OCI-LY7 (cell line): ENCODE measurements around the gene RSAD1. TPM values are rescaled to one million over a fixed set of nuclear protein-coding genes. Genes with fewer than 3 reads are reported as not detected.

ENCODE experiments used
- BruUV-seq: library from RNA; stranded (reverse); fragments of 400-500 nt; replicated peaks from 2 replicates; lab custom pipeline; 2021; lab: Mats Ljungman, UMichigan
- CTCF ChIA-PET: fragments of 300-600 bp; sonication (Branson Sonifier 250); formaldehyde crosslinking; loops from one replicate; lab custom pipeline; 2022; ENCODE audit warnings: antibody characterized with exemption; ENCODE audit not compliant: unreplicated experiment; lab: Charles Lee
- POLR2A ChIA-PET: fragments of 300-600 bp; sonication (Branson Sonifier 250); formaldehyde crosslinking; loops from one replicate; lab custom pipeline; 2022; ENCODE audit warnings: antibody characterized with exemption; lab: Charles Lee
- DNase-seq: peaks from one replicate; pipeline ENCODE4 v3.0.0-alpha.2; 2015; ENCODE audit warnings: low spot score
- H2AFZ ChIP-seq: fragments of 200-600 bp; sonication (generic), shearing (Covaris generic); 2 replicates; pipeline ENCODE4 v1.6.1; 2014; ENCODE audit warnings: mild to moderate bottlenecking, antibody characterized with exemption, low read length, moderate library complexity
- H3K27ac ChIP-seq: fragments of 200-600 bp; sonication (generic); 2 replicates; pipeline ENCODE4 v1.5.1; 2014; ENCODE audit warnings: mixed run types, low read depth, mild to moderate bottlenecking, moderate library complexity, low read length, inconsistent platforms; ENCODE audit not compliant: poor library complexity, severe bottlenecking
- H3K36me3 ChIP-seq: fragments of 200-600 bp; sonication (generic); 2 replicates; pipeline ENCODE4 v1.6.1; 2014; ENCODE audit warnings: mild to moderate bottlenecking, antibody characterized with exemption, low read length, moderate library complexity, mixed read lengths; ENCODE audit not compliant: insufficient read depth
- H3K4me1 ChIP-seq: fragments of 200-600 bp; sonication (generic); 2 replicates; pipeline ENCODE4 v1.5.1; 2014; ENCODE audit warnings: mild to moderate bottlenecking, low read length; ENCODE audit not compliant: insufficient read depth, poor library complexity, severe bottlenecking
- H3K4me2 ChIP-seq: fragments of 200-600 bp; sonication (generic); 2 replicates; pipeline ENCODE4 v1.6.1; 2014; ENCODE audit warnings: mild to moderate bottlenecking, low read length
- H3K4me3 ChIP-seq: fragments of 200-600 bp; sonication (generic); 2 replicates; pipeline ENCODE4 v1.5.1; 2014; ENCODE audit warnings: mild to moderate bottlenecking, low read depth, low read length; ENCODE audit not compliant: poor library complexity, severe bottlenecking
- H3K79me2 ChIP-seq: fragments of 200-600 bp; sonication (generic); 2 replicates; pipeline ENCODE4 v1.6.1; 2016; ENCODE audit warnings: low read depth, mild to moderate bottlenecking, low read length, moderate library complexity, mixed read lengths; ENCODE audit not compliant: insufficient read depth
- H3K9me2 ChIP-seq: fragments of 200-600 bp; sonication (generic); 2 replicates; pipeline ENCODE4 v1.6.1; 2016; ENCODE audit warnings: mild to moderate bottlenecking, low read length, mixed read lengths; ENCODE audit not compliant: insufficient read depth
- H3K9me3 ChIP-seq: fragments of 200-600 bp; sonication (generic); 2 replicates; pipeline ENCODE4 v1.6.1; 2014; ENCODE audit warnings: mild to moderate bottlenecking, mixed run types, low read length, mixed read lengths
- H4K20me1 ChIP-seq: fragments of 200-600 bp; sonication (generic); 2 replicates; pipeline ENCODE4 v1.6.1; 2014; ENCODE audit warnings: mild to moderate bottlenecking, antibody characterized with exemption, low read length, moderate library complexity, mixed read lengths; ENCODE audit not compliant: insufficient read depth
- CTCF ChIP-seq: fragments of 200-600 bp; sonication (generic); conservative IDR thresholded peaks from 2 replicates; pipeline ENCODE4 v1.5.1; 2014; ENCODE audit warnings: mild to moderate bottlenecking, antibody characterized with exemption, low read length, moderate library complexity, mixed read lengths
- EZH2phosphoT487 ChIP-seq: fragments of 200-600 bp; sonication (generic); IDR thresholded peaks from 2 replicates; pipeline ENCODE4 v1.6.1; 2018; ENCODE audit warnings: low read depth, borderline replicate concordance, mild to moderate bottlenecking, mixed run types, antibody characterized with exemption, low read length, moderate library complexity, mixed read lengths
- intact Hi-C: fragments of 100-400 bp; cut with micrococcal nuclease; formaldehyde crosslinking; loops from one replicate; pipeline ENCODE4 v1.10.0; 2022; ENCODE audit not compliant: unreplicated experiment
- total RNA-seq, 2 experiments: library from RNA; depleted of rRNA in 1 of 2; stranded (reverse); fragments of >200 nt in 1 of 2; shearing (Covaris generic) in 1 of 2; gene quantifications; 2 replicates each; pipeline ENCODE4 v1.2.3, GENCODE V29; 2014 to 2022

Gene RSAD1
- total RNA-seq, 2 experiments from 2014 or later, result 22.6 to 27.9 TPM

GRCh38 chr17:50533720-50534148 lies 55.1 kb downstream of the RSAD1 start:
- no TSS peak for BruUV-seq

GRCh38 chr17:50534222-50534978 lies 55.7 kb downstream of the RSAD1 start:
- H3K27ac ChIP-seq, result no peak overlapping the region
- no peaks in the 10 kb centered on the region for H3K9me3 ChIP-seq
- H3K4me1 ChIP-seq, result no peaks in the 10 kb centered on the region
- no peaks in the 10 kb centered on the region for H4K20me1 ChIP-seq
- H2AFZ ChIP-seq, result no peak overlapping the region
- no peaks in the 10 kb centered on the region for H3K79me2 ChIP-seq
- CTCF ChIA-PET, result no interaction called here
- TF ChIP-seq CTCF (no peak), EZH2phosphoT487 (no peak)
- POLR2A ChIA-PET, result no interaction called here
- no peak overlapping the region for H3K4me3 ChIP-seq
- DNase-seq, result no peak
- intact Hi-C loops, result no loop called here
- BruUV-seq, result no TSS peak
- no peaks in the 10 kb centered on the region for H3K36me3 ChIP-seq
- no peak overlapping the region for H3K4me2 ChIP-seq
- H3K9me2 ChIP-seq, result no peaks in the 10 kb centered on the region

More at GRCh38 chr17:50533720-50534148, 55.1 kb downstream of the RSAD1 start:
- Histone ChIP-seq H3K27ac (no peak overlapping the region), H3K4me2 (no peak overlapping the region), H2AFZ (no peak overlapping the region), H3K9me2 (no peaks in the 10 kb centered on the region), H3K4me1 (no peaks in the 10 kb centered on the region), H3K36me3 (no peaks in the 10 kb centered on the region), H3K79me2 (no peaks in the 10 kb centered on the region), H4K20me1 (no peaks in the 10 kb centered on the region), H3K4me3 (no peak overlapping the region), H3K9me3 (no peaks in the 10 kb centered on the region)
- ChIA-PET CTCF (no interaction called here), POLR2A (interaction anchor here (0.6 kb wide), 1 partner anchor 740 kb away, joined by 3 read pairs; no protein-coding TSS in a partner anchor)
- no peak for DNase-seq
- intact Hi-C loops, result no loop called here
- no peak for TF ChIP-seq CTCF

- ChIA-PET CTCF (no interaction called here), POLR2A (no interaction called here)
- no peaks in the 10 kb centered on the region for H4K20me1 ChIP-seq
- no peak overlapping the region for H3K4me3 ChIP-seq
- intact Hi-C loops, result no loop called here
- H3K4me2 ChIP-seq, result no peak overlapping the region
- DNase-seq, result no peak
- H3K9me3 ChIP-seq, result no peaks in the 10 kb centered on the region
- H3K4me1 ChIP-seq, result no peaks in the 10 kb centered on the region
- H3K27ac ChIP-seq, result no peak overlapping the region
- BruUV-seq, result no TSS peak
- no peak overlapping the region for H2AFZ ChIP-seq
- H3K9me2 ChIP-seq, result no peaks in the 10 kb centered on the region
- TF ChIP-seq EZH2phosphoT487 (no peak), CTCF (no peak)
- no peaks in the 10 kb centered on the region for H3K79me2 ChIP-seq
- H3K36me3 ChIP-seq, result no peaks in the 10 kb centered on the region
Measured at GRCh38 chr17:50534979-50535326, 56.3 kb downstream of the RSAD1 start.
